HG02943 (cell line): ENCODE data around the gene LY6G6F.

Experiments used
- ATAC-seq: cut with Tn5 transposase; IDR thresholded peaks from one replicate; pipeline ENCODE4 v1.9.1; 2021; ENCODE audit warnings: mild to moderate bottlenecking, low read depth, moderate library complexity; ENCODE audit not compliant: unreplicated experiment

Gene LY6G6F

DNA sequence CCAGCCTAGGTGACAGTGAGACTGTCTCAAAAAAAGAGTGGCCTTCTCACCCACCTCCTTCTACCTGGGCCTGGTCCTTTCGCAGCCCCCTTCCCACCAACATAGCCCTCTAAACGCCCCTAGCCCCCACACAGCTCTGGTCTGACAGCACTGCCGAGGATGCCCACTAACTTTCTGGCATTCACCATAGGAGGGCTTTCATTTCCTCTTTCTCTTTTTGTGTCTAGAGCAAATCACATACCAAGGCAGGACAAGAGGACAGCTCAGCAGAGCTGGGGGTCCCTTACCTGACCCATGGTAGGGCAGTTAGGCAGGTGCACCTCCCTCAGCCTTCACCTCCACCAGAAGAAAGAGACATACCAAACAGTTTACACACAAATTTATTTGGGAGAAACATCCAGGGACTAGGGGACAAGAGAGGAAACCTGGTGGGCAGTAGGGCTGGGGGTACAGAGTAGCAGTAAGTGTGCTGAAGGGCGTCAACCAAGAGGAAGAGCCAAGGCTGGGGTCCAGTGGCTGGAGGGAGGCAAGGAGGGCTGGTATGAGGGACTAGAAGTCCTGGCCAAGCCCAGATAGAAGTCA, 30.3 kb upstream of the LY6G6F start:
- ATAC-seq: no peak

DNA sequence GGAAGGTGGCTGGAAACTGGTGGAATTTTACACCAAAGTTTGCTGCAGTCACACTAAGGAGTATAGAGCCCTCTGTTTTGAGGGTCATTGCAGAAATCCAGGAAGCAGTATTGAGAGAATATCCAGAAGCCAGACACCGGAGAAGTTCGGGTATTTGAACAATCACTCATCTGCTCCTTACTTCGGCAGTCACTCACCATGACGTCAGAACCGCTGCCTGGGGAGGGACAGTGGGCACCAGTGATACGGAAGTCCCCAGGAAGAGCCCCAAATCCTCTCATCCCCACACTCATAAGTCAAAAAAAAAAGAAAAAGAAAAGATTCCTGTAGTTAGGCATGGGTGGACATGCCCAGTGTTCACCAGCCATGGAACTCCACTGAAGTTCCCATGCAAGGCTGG, 29.8 kb upstream of the LY6G6F start:
- no peak for ATAC-seq

DNA sequence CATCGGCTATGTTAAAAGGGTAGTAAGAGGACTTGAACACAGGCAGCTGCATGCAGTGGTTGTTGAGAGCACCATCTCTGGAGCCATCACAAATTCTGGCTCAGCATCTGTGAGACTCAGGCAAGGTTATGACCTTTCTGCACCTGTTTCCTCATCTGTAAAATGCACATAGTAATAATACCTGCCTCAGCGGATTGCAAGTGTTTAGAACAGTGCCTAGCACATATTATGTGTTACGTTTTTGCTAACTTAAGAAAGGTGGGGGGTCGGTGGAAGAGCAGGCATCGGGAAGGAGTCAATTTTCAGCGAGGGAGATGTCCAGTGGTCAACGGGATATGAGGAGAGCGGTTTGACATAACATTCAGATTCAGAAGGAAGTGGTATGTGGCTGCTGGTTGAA, 28.7 kb upstream of the LY6G6F start:
- no peak for ATAC-seq

DNA sequence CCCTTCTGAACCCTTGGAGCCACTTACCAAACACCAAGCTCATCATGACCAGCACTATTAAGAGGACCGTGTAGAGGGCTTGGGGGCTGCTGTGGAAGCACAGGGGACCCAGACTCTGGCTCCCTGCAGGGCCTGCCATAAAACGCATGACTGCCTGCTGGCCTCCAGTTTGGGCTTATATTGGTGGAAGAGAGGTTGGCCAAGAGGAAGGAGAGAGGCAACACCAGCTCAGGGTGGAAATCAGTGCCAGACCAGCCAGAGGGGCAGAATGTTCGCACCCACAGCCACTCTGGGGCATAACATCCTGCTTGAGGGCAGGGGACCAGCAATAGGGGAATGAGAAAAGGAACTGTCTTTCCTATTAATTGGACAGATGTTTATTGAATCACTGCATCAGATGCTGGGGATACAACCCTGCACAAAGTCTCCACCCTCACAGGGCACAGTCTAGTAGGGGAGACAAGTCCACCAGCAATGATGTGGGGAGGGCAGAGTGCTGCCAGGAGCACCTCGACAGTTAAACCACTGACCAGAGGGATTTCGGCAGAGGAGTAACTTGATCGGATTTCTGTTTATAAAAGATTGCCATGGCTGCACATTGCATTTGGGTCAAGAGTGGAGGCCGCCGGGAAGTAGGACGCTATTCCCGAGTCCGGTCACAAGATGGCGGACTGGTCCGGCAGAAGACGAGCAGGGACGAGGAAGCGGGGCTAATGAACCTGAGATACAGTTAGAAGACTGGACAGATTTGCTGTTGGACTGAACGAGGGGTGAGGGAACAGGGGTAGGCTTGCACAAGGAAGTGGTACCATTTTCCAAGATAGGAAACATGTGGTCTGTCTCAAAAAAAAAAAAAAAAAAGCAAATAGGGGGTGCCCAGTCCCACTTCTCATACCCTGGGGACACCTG, 26.2 kb upstream of the LY6G6F start, which contains the start of gene LY6G5C:
Gene LY6G5C (minus strand): TSS at position 842 of the 909 bp plus-strand sequence. CDS start 694 bp downstream, at position 148.
- no peak for ATAC-seq

DNA sequence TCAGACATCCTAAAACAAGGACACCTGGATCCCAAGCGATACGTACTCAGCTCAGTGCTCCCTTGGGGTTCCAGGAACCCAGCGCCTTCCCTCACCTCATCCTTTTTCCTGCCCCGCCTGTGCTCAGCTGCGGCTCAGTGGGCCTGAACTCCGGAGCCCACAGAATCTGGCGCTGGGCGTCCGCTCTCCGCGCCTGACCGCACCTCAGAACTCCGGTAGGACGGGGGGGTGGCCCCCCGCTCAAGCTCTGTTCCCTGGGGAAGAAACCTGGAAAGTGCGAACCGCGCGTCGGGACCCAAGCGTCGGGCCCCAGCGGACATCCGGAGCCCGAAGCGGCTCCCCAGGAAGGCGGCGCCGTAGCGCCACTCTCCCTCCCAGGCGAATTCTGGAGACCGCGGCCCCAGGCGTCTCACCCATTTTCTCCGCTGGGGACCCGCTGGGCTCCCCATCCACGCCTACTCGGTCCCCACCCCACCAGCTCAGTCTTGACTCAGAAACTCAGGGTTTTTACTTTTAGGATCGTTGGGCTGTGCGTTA, 25.5 kb upstream of the LY6G6F start:
- no peak for ATAC-seq

DNA sequence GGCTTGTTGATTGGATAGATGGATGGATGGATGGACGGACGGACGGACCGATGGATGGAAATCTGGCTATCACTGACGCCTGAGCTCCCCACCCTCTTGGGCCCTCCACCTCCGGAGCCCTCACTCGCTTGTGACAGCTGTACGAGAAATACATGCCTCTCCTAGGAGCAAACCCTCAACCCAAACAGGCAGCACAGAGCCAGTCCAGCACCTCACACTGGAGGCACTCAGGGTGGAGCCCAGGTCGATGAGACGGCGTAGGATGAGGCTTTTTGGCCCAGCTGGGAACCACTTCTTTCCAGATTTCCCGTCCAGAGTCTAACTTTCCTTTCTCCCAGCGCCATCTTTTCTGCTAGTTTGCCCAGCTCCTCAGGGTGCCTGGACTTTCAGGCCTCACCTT, 23.1 kb upstream of the LY6G6F start:
- ATAC-seq: no peak

DNA sequence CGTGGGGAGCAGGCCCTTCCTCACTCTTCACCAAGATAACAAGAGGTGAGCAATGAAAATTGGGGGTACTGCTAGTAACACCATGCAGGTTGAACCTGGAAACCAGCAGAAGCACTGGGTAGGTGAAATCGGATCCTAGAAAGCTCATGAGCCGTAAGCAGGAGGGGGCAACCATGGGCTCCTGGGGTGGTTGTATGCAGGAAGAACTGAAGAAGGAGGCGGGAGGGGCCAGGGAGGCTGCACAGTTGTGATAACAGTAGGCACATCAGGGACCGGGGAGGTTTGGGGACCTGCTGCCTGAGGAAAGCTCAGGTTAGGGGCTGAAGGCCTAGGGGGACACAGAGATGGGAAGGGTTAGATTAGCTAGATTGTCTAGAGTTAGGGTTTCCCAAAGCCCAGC, 20.2 kb upstream of the LY6G6F start:
- no peak for ATAC-seq

DNA sequence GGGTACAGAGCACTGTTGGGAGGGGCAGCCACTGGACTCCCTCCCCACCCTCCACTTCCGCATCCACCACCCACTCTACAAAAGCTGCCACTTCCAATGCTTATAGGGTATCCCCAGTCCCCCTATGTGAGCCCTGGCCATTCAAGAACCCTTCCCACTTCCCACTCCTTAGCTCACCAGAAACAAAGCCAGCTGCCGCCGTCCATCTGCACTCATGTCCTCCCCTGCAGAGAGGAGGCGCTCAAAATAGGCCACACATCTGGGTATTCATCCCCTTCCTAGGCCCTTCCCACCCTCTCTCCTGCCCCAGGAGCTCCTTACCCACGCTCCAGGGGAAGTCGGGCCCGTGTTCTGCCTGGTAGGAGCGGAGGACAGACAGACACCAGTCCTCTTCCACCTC, 19.3 kb upstream of the LY6G6F start:
- ATAC-seq: no peak

DNA sequence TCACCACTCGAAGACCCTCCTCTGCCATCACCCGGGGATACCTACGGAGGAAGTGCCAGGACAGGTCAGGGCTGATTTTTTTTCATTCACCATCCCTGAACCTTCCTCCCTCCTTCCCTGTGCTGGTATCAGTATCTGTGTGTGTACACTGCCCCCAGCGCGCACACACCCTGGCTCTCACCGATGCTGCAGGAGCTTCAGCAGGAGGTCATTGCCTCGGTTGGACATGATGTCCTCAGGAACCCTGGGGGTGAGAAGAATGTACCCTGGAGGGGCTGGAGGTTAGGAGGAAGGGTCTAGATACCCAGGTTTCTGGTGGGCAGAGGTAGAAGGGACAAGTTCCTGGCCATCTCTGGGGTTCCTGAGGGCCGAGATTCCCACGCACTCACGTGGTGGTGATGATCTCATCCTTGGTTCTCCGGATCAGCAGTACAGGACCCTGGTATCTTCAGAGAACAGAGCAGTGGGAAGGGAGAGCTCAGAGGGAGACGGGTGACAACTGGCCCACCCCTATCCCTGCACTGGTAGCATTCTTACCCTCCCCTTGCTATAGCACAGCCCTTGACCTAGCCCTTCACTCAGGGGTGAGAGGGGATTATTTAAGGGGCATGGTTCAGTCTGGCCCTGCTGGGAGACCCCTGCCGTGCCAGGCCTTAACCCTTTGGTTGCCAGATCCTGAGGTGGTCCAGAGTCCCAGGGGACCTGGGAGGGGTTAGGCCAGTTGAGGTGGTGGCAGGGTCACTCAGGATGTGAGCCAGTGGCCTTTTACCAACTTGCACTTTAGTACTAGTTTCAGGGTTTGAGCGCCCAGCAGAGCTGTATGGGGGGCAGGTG, 18.6 kb upstream of the LY6G6F start:
- no peak for ATAC-seq

DNA sequence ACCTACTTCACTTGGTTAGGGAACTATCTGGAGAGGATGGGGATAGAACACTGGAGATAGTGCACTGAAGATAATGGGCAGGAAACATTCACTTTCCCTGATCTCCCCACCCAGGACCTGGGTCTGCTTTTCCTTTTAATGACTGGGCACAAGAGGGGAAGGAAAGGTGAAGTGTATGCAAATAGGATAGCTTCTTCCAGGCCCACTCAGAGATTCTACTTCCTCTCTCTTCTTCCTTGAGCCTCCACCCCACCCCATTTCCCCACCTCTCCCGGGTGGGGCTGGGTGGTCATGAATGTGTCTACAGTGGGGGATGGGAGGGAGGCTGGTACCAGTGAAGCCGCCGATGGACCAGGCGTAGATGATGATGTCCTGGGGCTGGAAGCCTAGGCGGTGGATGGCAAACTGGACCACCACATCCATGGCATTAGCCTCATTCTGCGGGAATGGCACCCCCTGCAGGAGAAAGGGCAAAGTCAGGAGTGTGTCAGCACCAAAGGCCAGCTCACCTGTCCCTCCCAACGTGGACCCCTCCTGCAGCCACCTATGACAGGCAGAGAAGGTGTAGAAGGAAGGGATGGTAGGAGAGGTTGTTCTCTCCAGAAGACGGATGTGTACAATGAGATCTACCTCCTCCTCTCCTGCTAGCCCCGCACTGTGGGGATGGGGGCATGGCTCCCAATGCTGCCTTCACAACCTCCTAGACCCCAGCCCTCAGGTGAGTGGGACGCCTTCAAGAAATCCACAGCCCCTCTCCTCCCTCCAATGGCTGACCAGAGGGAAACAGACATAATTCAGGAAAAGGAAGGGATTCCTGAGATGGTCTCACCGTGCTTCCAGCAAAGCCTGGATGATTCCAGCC, 17.2 kb upstream of the LY6G6F start:
- ATAC-seq: no peak

DNA sequence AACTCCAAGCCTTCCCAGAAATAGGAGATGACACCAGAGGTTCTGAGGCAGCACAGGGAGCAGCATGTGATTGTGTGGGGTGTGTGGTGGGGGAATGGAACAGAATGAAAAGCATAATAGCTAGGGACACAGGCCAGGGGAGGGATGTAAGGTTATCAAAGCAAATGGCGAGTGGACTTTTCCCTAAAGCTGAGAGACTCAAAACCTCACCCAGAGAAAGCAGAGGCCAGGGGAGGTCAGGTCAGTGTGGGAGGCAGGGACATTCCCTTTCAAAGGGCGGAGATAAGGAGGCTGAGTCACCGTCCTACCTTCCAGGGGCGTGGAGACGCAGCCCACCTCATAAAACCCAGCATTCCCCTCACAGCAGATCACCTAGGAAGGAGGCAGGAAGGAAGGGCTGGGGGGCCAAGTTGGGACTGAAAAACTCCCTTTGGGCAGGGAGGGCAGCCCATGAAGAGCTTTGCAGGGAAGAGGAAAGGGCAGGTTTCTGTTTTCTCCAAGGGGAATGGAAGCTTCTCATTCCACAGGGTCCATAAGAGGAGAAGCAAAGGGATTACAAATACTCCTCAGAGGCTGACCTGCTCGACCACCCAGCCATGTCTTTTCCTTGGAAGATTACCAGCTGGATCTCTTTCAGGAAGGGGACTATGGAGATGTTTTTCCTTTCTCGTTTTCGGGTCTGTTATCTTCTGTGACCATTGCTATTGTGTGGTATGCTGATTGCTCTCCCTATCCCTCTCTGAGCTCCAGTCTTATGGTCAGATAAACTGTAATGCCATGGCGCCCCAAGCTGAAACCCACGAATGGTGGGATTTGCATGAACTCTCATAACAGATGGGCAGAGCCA, 16.2 kb upstream of the LY6G6F start:
- no peak for ATAC-seq

DNA sequence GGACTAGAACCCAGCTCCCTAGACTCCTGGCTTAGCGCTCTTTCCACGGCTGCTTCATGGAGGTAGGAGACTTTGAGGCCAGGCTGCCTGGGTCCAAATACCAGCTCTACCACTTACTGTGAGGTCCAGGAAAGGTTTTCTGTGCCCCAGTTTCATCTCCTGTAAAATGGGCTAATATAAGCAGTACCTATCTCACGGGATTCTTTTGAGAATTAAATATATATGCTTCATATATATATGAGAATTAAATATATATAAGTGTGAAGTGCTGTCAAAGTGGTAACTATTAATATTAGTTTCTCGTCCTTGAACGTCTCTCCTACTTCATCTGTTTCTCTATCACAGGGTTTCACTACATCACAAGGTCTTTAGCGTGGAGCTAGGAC, 15.6 kb upstream of the LY6G6F start:
- ATAC-seq: no peak

DNA sequence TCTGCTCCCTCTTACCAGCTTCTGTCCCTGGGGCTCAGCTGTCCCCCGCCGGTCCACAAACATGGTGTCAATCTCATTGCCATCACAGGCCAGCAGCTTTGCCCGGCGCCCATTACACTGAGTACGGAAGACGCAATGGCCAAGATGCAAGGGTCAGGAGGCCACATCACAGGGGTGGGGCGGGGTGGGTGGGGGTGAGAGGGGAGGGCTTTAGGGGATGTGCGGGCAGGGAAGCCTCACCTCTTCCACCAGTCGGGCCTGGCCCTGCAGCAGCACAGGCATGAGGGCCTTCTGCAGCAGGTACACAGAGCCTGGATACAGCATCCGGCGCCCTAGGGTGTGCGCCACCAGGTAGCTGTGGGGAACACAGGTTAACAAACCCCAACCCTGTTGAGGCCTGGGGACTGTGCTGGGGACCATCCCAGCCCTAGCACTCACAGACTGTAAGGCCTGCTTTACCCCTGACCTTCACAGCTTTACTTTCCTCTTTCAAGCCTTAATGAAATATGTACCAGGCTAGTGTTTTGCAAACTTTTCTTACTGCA, 15.0 kb upstream of the LY6G6F start:
- no peak for ATAC-seq

DNA sequence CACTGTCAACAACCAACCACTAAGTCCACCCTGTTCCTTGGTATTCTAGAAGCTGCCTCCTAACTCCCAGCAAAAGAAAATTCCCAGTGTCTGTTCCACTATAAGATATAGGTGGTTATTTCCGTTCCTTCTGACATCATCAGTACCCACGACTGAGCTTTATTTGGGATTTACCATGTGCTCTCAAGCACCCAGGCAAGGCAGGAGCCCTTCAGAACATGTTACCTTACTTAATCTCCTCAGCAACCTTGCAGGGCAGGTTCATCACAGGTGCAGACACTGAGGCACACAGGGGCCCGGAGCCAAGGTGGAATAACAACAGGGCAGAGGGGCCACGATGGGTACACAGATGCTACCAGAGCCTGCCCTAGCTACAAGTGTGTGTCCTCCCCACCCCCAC, 14.3 kb upstream of the LY6G6F start:
- ATAC-seq: no peak

DNA sequence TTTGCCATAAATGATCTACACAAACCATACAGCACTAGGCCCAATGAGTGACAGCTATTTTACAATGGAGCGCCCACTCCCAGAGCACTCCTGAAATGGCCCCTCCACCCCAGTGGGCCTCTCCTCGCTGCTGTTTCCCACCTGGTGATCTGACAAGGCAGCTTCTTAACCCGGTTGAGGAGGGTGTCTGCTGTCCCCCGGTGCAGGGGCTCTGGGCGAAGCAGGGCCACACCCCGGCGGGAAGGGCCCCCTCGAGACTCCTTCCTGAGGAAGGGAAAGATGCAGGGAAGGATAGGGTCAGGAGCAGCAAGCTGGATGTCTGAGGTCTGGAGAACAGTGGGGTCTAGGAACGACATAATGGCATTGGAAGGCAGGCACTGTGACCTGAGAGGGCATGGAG, 13.8 kb upstream of the LY6G6F start:
- ATAC-seq: no peak

DNA sequence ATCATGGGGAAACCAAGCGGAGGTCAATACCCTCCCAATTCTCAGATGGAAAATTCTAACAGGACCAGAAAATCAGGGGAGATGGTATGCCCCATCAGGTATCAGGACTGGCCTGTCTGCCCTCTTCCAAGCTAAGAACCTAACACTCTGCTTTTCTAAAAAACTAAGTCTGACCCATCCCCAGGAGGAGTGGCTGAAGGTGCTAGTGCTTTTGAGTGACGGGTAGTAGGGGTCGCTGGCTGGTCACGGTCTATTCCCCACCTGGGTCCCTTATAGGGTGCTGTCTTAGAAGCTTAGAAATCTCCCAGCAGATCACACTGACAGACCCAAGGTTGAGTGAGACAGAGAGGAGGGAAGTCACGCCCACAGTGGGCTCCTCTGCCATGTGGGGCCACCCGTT, 13.1 kb upstream of the LY6G6F start:
- ATAC-seq: no peak

DNA sequence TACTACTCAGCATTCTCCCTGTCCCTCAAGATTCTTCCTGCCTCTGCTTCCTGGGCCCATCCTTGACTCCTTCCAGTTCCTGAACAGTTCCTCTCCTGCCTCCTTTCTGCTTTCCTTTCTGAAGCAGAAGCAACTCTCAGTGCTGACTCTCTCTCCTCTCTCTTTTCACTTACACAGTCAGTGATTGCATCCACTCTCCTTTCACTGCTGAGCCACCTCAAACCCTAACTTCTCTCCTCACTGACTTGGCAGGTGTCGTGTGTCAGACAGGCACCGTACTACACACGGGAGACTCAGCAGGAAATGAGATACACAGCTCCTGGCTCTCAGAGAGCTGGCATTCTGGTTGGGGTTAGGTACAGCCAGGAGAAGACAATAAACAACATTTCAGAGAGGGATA, 9.1 kb upstream of the LY6G6F start:
- ATAC-seq: no peak

DNA sequence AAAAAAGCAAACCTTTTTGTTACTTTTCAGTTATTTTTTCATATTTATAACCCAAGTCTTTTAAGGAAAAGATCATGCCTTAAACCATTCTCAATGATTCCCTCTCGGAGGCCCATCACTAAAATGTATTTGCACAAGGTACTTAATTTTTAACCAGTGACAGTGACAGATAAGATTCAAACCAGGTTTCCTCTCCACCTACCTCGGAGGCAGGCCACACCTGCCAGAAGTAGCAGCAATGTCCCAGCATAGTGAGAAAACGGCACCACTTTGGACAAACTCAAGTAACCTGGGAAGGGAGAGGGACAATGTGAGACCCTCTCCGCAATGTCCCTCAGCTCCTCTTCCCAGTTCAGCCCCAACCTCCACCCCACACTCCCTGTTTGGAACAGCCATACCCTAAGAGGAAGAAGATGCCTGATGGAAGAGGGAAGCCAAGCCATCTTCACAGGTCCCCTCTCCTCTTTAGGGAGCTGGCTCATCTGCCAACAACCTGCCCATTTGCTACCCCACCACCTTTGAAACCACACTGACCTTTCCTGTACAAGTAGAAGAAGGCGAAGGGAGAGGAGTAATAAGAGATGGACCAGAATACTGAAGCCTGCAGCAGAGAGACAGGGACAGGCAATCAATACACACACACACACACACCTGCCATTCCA, 5.8 kb upstream of the LY6G6F start:
- ATAC-seq: no peak
